Measurements from ENCODE around the gene IRF2BP2. TPM values are rescaled to one million over a fixed set of nuclear protein-coding genes. Genes with fewer than 3 reads are reported as not detected.

Gene IRF2BP2
- total RNA-seq, 1 donor from 2014 or later: 116 TPM

- no peak for DNase-seq (ENCODE audit: missing footprints)
- intact Hi-C loops (cut with DNase I): no loop called here
- no peak for ATAC-seq
Observed at GRCh38 chr1:234592240-234592639, 17.7 kb downstream of the IRF2BP2 start.

DNA sequence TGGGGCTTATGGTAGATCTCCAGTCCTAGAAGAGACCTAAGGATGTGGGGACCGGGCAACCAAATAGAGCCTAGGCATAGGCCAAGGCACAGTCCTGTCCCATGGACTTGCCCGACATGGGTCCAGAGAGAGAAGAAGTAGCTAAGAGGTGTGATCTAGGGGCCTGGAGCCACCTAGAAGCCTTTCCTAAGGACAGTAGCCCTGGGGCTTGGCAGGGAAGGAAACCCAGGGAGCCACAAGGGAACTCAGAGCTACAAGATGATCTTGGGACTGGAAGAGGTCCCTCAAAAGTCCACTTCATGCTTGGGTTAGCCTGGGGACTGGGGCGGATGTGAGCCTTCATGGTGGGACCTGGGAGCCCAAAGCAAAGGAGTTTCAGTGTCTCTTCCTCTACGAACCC lies 18.8 kb downstream of the IRF2BP2 start:
- intact Hi-C loops (cut with DNase I): no loop called here
- ATAC-seq (no peak), DNase-seq (ENCODE audit: missing footprints) (no peak)

- DNase-seq (ENCODE audit: missing footprints) (no peak), ATAC-seq (peak; percentile 37)
- intact Hi-C loops (cut with DNase I): no loop called here
Observed at GRCh38 chr1:234589854-234590620, 19.9 kb downstream of the IRF2BP2 start.

DNA sequence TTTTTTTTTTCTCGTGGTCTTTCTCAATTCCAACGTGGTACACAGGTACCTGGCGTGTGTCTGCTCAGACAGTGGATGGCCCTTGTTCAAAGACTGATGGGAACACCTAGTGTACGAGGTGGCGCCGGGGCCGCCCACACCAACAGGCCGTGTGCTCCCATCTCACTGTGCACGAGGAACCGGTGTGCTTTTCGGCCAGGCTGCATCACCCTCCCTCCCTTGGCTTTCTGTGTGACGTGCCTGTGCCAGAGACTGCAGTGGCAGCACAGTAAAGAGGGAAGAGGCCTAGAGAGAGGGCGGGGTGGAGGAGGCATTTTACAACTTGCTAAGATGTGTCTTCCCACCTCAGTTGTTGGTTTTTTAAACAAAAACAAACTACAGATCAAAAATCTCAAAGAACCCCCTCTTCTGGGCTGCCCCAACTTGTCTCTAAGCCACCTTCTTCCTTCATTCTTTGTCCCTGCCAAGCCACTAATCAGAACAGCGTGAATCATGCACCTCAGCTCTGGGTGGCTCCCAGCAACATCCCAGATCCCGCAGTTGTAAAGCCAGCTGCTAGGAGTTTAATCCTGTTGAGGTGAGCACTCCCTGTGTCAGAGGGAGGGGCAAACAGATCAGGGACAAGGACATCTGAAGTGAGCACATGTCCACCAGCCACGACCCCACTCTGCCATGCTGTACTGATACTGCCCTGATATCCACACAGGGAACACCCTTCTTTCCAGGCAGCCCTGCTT lies 20.7 kb downstream of the IRF2BP2 start:
- ATAC-seq: peak; percentile 16
- DNase-seq (ENCODE audit: missing footprints): no peak
- intact Hi-C loops (cut with DNase I): no loop called here

DNA sequence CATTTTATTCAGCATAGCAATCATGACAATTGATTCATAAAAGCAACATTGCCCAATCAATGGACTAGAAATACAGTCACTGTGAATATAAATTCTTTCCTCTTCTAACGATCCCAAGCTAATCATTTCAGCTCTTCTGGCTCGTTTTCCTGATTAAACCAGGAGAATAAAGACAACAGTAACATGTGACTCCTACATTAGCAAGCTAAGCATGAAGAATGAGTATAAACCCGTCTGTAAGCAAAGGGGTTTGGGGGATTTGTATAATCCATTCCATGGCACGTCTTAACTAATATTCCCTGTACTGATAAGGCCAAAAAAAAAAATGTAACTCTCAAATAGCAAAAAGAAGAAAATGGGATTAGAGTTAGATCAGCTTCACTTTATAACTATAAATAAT lies 21.6 kb downstream of the IRF2BP2 start:
- no peak for DNase-seq (ENCODE audit: missing footprints)
- ATAC-seq: no peak
- intact Hi-C loops (cut with DNase I): no loop called here

GRCh38 chr1:234586892-234587485 lies 23.0 kb downstream of the IRF2BP2 start:
- ATAC-seq (no peak), DNase-seq (ENCODE audit: missing footprints) (no peak)
- intact Hi-C loops (cut with DNase I): no loop called here

GRCh38 chr1:234586304-234586703 lies 23.7 kb downstream of the IRF2BP2 start:
- intact Hi-C loops (cut with DNase I): no loop called here
- no peak for DNase-seq (ENCODE audit: missing footprints)
- ATAC-seq: no peak

- intact Hi-C loops (cut with DNase I): no loop called here
- ATAC-seq (no peak), DNase-seq (ENCODE audit: missing footprints) (no peak)
Observed at GRCh38 chr1:234585330-234586055, 24.5 kb downstream of the IRF2BP2 start.

DNA sequence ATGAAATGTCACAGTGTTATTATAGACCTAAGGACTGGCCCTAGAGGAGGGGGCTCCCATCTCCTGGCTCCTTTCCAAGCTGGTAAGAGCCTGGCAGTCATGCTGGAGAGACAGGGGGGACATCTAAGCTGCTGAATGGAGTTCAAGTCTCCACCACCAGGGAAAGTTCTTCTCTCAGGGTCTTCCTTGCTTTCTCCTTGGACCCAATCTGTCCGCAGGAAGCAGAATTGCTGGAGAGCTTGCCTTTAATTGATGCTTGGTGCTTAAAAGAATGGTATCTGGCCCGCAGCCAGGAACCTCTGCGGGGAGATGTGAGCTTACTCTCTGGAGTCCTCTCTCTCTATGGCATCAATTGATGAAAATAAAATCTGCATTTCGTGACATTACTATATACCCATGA lies 25.1 kb downstream of the IRF2BP2 start:
- intact Hi-C loops (cut with DNase I): loop anchor here (5.0 kb wide), 1 partner anchor 43 kb away; no protein-coding TSS in a partner anchor
- no peak for DNase-seq (ENCODE audit: missing footprints)
- ATAC-seq: no peak

DNA sequence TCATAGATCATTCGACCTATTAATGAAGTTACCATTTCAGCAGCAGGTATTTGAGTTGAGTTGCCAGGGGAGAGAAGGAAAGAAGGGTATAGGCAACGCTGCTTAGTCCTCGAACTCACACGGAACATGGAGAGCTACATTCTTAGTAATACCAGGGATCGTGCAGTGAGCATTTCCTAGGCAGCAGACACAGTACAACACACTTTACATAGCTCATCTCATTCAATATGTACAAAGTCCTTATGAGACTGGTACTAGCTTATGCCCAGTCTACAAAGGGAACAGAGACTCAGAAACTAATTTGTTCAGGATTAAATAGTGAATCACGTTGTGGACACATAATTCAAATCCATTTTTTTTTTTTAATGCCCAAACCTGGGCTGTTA lies 25.6 kb downstream of the IRF2BP2 start:
- no peak for ATAC-seq
- DNase-seq (ENCODE audit: missing footprints): no peak
- intact Hi-C loops (cut with DNase I): loop anchor here (5.0 kb wide), 1 partner anchor 42 kb away; no protein-coding TSS in a partner anchor

GRCh38 chr1:234583755-234584419 lies 26.1 kb downstream of the IRF2BP2 start:
- DNase-seq (ENCODE audit: missing footprints) (peak; percentile 76), ATAC-seq (no peak)
- intact Hi-C loops (cut with DNase I): loop anchor here (5.0 kb wide), 1 partner anchor 42 kb away; no protein-coding TSS in a partner anchor

DNA sequence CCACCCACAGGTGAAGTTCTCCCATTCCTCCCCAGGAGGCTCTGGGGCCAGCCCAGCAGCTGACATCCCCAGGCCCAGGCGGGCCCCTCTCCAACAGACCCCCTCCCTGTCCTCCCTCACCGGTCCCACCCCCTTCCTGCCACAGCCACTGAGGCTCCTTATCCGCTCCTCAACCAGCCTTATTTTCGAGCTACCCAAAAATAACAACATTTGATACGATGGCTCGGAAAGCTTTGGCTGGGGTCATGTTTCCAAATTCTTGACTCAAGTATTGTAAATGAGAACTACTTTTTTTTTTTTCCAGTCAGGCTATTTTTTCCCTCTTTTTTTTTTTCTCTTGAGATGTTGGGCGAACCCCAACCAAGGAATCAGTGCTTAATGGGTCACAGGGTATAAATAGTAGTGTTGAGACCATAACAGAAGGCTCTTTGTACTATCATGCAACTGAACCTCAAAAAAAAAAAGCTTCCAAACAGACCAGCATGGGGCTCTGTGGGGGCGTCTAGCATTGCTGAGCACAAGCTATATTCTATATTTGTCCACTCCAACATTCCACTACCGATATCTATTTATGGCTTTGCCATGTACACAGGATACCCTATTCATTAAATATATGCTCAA lies 27.2 kb downstream of the IRF2BP2 start:
- ATAC-seq: peak; percentile 44
- DNase-seq (ENCODE audit: missing footprints): no peak
- intact Hi-C loops (cut with DNase I): loop anchor here (5.0 kb wide), 1 partner anchor 40 kb away; no protein-coding TSS in a partner anchor

- intact Hi-C loops (cut with DNase I): loop anchor here (5.0 kb wide), 1 partner anchor 40 kb away; no protein-coding TSS in a partner anchor
- ATAC-seq (peak; percentile 65), DNase-seq (ENCODE audit: missing footprints) (no peak)
Observed at GRCh38 chr1:234582186-234582585, 27.8 kb downstream of the IRF2BP2 start.

DNA sequence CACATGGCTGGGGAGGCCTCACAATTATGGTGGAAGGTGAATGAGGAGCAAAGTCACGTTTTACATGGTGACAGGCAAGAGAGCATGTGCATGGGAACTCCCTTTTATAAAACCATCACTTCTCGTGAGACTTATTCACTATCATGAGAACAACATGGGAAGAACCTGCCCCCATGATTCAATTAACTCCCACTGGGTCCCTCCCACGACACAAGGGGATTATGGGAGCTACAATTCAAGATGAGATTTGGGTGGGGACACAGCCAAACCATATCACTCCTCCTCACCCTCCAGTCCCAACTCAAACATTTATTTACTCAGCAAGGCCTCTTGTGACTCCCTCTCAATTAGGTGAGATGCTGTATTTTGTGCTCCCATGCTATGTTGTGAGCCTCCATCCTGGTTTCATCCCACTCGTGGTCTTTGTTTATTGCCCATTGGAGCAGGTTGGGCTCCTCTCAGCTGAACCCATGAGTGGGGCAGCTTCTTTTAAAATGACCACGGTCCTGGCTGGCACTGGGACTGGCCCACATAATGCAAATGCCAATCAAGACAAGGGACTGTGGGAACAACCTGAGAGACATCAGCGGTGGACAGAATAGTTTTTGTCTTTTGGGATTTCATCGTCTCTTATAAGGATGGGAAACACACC lies 28.8 kb downstream of the IRF2BP2 start:
- DNase-seq (ENCODE audit: missing footprints) (no peak), ATAC-seq (no peak)
- intact Hi-C loops (cut with DNase I): loop anchor here (5.0 kb wide), 1 partner anchor 39 kb away; no protein-coding TSS in a partner anchor

DNA sequence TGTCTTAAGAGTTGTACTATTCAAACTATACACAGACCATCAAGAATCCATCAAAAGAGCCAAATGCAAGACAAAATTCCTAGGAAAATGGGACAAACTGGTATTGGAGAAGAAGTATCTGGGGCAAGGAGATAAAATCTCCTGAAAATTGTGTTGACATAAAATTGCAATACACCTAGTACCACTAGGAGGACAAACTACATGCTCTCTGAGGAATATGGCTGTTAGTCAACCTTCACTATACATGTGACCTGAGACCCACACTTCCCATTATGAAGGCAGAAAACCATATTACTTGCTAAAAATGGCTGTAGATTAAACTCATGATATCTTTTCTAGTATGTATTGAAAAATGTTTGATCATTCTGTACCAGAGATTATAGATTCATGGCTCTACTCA lies 30.0 kb downstream of the IRF2BP2 start:
- no peak for ATAC-seq
- intact Hi-C loops (cut with DNase I): loop anchor here (5.0 kb wide), 1 partner anchor 38 kb away; no protein-coding TSS in a partner anchor
- DNase-seq (ENCODE audit: missing footprints): no peak

DNA sequence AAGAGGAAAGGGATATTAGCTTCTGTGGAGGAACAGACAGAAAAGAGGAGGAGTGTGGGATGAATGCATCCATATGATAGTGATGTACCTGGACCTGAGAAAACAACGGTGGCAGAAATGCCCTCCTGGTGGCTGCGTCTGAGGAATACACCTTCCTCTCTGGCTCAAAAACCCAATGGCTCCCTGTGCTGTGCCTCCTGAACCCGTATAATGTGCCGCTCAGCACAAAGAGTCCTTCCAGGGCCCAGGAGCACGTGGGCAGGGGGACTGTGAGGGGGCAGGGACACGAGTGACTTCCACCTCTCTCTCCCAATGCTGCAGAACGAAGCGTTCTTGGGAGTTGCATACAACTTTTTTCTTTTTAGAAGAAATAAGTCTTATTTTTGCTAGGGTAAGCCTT lies 31.2 kb downstream of the IRF2BP2 start:
- ATAC-seq: no peak
- intact Hi-C loops (cut with DNase I): no loop called here
- DNase-seq (ENCODE audit: missing footprints): no peak

DNA sequence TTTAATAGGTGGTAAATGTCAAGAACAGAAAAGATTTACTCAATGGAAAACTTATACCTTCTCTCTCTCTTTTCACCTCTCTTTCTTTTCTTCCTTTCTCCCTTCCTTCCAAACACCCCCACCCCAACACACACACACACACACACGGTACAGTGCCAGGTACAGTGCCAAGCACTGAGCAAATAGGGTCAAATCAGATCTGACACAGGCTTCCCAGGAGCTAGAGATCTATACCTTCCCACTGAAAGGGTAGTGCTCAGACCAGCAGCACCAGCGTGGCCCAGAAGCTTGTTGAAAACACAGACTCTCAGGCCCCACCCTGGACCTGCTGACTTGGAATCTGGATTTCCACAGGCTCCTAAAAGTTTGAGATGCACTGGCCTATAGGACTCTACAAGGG lies 31.9 kb downstream of the IRF2BP2 start:
- intact Hi-C loops (cut with DNase I): no loop called here
- ATAC-seq: no peak
- DNase-seq (ENCODE audit: missing footprints): no peak

All from Right ventricle myocardium inferior (tissue), 1 donor.